HepG2 (cell line): ENCODE measurements around the gene ZCCHC3. TPM values are rescaled to one million over a fixed set of nuclear protein-coding genes. Genes with fewer than 3 reads are reported as not detected.

Source experiments
- CC2D1A ChIP-seq: sonication (generic); formaldehyde crosslinking; IDR thresholded peaks from 2 replicates; pipeline ENCODE4 v1.8.1; 2023; ENCODE audit warnings: mild to moderate bottlenecking, missing genetic modification reagents
- FOXA3 ChIP-seq: IDR thresholded peaks from 2 replicates; pipeline ENCODE4 v1.6.1; 2016; ENCODE audit warnings: missing genetic modification reagents, missing compliant biosample characterization
- FOXC1 ChIP-seq: sonication (generic); formaldehyde crosslinking; IDR thresholded peaks from 2 replicates; pipeline ENCODE4 v1.8.0; 2022; ENCODE audit warnings: mild to moderate bottlenecking, missing genetic modification reagents, borderline replicate concordance
- FOXK2 ChIP-seq: fragments of 450-650 bp; IDR thresholded peaks from 2 replicates; pipeline ENCODE4 v1.6.1; 2016
- HNF4G ChIP-seq, 2 experiments: sonication (generic) in 1 of 2; formaldehyde crosslinking in 1 of 2; IDR thresholded peaks; 2 replicates each; pipeline versions ENCODE4 v1.4.0 to v1.6.1; 2011 to 2020; ENCODE audit warnings: borderline replicate concordance in 2 of 2, low read depth in 2 of 2, mild to moderate bottlenecking in 2 of 2, low read length in 1 of 2, missing genetic modification reagents in 1 of 2, moderate library complexity in 1 of 2
- KDM6A ChIP-seq: IDR thresholded peaks from 2 replicates; pipeline ENCODE4 v1.6.1; 2016; ENCODE audit warnings: low read depth
- KMT2A ChIP-seq: sonication (generic); formaldehyde crosslinking; IDR thresholded peaks from 2 replicates; pipeline ENCODE4 v1.4.0; 2020; ENCODE audit warnings: missing genetic modification reagents
- MED1 ChIP-seq: sonication (generic); formaldehyde crosslinking; IDR thresholded peaks from 2 replicates; pipeline ENCODE4 v1.4.0; 2020; ENCODE audit warnings: missing genetic modification reagents
- MTA1 ChIP-seq: sonication (generic); formaldehyde crosslinking; IDR thresholded peaks from 2 replicates; pipeline ENCODE4 v1.4.0; 2020; ENCODE audit warnings: missing genetic modification reagents, mild to moderate bottlenecking, borderline replicate concordance
- MTF2 ChIP-seq: sonication (generic); formaldehyde crosslinking; IDR thresholded peaks from 2 replicates; pipeline ENCODE4 v1.5.0; 2020; ENCODE audit warnings: missing genetic modification reagents, borderline replicate concordance
- MXD4 ChIP-seq: IDR thresholded peaks from 2 replicates; pipeline ENCODE4 v1.6.1; 2016; ENCODE audit warnings: mild to moderate bottlenecking, missing biosample characterization, missing genetic modification reagents
- PAXIP1 ChIP-seq: sonication (generic); formaldehyde crosslinking; conservative IDR thresholded peaks from 2 replicates; pipeline ENCODE4 v1.4.0; 2020; ENCODE audit warnings: mild to moderate bottlenecking, missing genetic modification reagents, moderate library complexity
- PITX1 ChIP-seq: sonication (generic); formaldehyde crosslinking; IDR thresholded peaks from 2 replicates; pipeline ENCODE4 v1.5.1; 2020; ENCODE audit warnings: mild to moderate bottlenecking, missing genetic modification reagents
- SIN3A ChIP-seq: IDR thresholded peaks from 2 replicates; pipeline ENCODE4 v1.6.1; 2011; ENCODE audit warnings: low read depth, mild to moderate bottlenecking, control low read depth, low read length, borderline replicate concordance
- TCF12 ChIP-seq, 2 experiments: fragments of 450-650 bp in 1 of 2; sonication (generic) in 1 of 2; formaldehyde crosslinking in 1 of 2; IDR thresholded peaks; 2 replicates each; pipeline versions ENCODE4 v1.6.1 to v1.8.0; 2017 to 2022; ENCODE audit warnings: antibody characterized with exemption in 1 of 2, mild to moderate bottlenecking in 1 of 2, missing genetic modification reagents in 1 of 2, moderate library complexity in 1 of 2
- ZNF17 ChIP-seq: sonication (generic); formaldehyde crosslinking; IDR thresholded peaks from 2 replicates; pipeline ENCODE4 v1.5.0; 2020; ENCODE audit warnings: mild to moderate bottlenecking, missing genetic modification reagents
- ZNF30 ChIP-seq: sonication (generic); formaldehyde crosslinking; IDR thresholded peaks from 2 replicates; pipeline ENCODE4 v1.5.0; 2020; ENCODE audit warnings: mild to moderate bottlenecking, missing genetic modification reagents
- ZNF460 ChIP-seq: sonication (generic); formaldehyde crosslinking; IDR thresholded peaks from 2 replicates; pipeline ENCODE4 v1.5.1; 2020; ENCODE audit warnings: missing genetic modification reagents, mild to moderate bottlenecking, borderline replicate concordance
- ZNF749 ChIP-seq: sonication (generic); formaldehyde crosslinking; IDR thresholded peaks from 2 replicates; pipeline ENCODE4 v1.8.0; 2022; ENCODE audit warnings: mild to moderate bottlenecking, missing genetic modification reagents, moderate library complexity, borderline replicate concordance
- ZNF770 ChIP-seq: sonication (generic); formaldehyde crosslinking; IDR thresholded peaks from 2 replicates; pipeline ENCODE4 v1.5.0; 2020; ENCODE audit warnings: mild to moderate bottlenecking, missing genetic modification reagents
- ZNF83 ChIP-seq: sonication (generic); formaldehyde crosslinking; IDR thresholded peaks from 2 replicates; pipeline ENCODE4 v1.4.0; 2020; ENCODE audit warnings: missing genetic modification reagents, mild to moderate bottlenecking, borderline replicate concordance
- ZSCAN20 ChIP-seq: sonication (generic); formaldehyde crosslinking; IDR thresholded peaks from 2 replicates; pipeline ENCODE4 v1.4.0; 2020; ENCODE audit warnings: missing genetic modification reagents, mild to moderate bottlenecking, borderline replicate concordance
- ZSCAN29 ChIP-seq: sonication (generic); formaldehyde crosslinking; conservative IDR thresholded peaks from 2 replicates; pipeline ENCODE4 v1.4.0; 2020; ENCODE audit warnings: mild to moderate bottlenecking, missing genetic modification reagents
- polyA plus RNA-seq, 8 experiments: library from polyadenylated mRNA; depleted of rRNA in 3 of 8; stranded (reverse) in 7 of 8; unstranded in 1 of 8; fragments of >200 nt; fragmentation: Illumina TruSeq in 4 of 8; extraction: Trizol in 4 of 8; gene quantifications; 2 replicates each; pipeline versions ENCODE4 v1.2.1 to v1.2.3, GENCODE V29; 2011 to 2016; ENCODE audit warnings: low read depth in 4 of 8, missing spikeins in 1 of 8, mixed read lengths in 1 of 8; ENCODE audit not compliant: insufficient read depth in 1 of 8
- total RNA-seq, 5 experiments: library from RNA; depleted of rRNA; stranded (reverse); fragments of >200 nt; fragmentation: Illumina TruSeq; extraction: Trizol; gene quantifications; 2 replicates each; pipeline ENCODE4 v1.2.3, GENCODE V29; 2016; ENCODE audit warnings: low read depth in 1 of 5

The ZCCHC3 gene
- total and polyA plus RNA-seq, 2 of the 13 experiments (the other 11 are each of a cell fraction or from before 2014, with no cell fraction given) = 46.6 to 63.0 TPM

- TF ChIP-seq ZSCAN20 (CRISPR knock-in tag) = 0 out of 2 replicates have a peak, but pooled peaks have one; percentile 48
- TF ChIP-seq ZNF749 (CRISPR knock-in tag) = no peak
- TF ChIP-seq FOXC1 = peak; percentile 74
- 0 out of 2 replicates have a peak, but pooled peaks have one; percentile 46 for TF ChIP-seq CC2D1A (CRISPR knock-in tag)
- TF ChIP-seq ZSCAN29 (CRISPR knock-in tag) = 0 out of 2 replicates have a peak, but pooled peaks have one; percentile 62
- no peak for TF ChIP-seq MXD4 (CRISPR knock-in tag)
- peak; percentile 81 for TF ChIP-seq ZNF770 (CRISPR knock-in tag)
- TF ChIP-seq PITX1 (CRISPR knock-in tag) = peak; percentile 73
- TF ChIP-seq ZNF17 (CRISPR knock-in tag) = no peak
- peak; percentile 86 for TF ChIP-seq PAXIP1
- 0 out of 2 replicates have a peak, but pooled peaks have one; percentile 43 for TF ChIP-seq SIN3A
- TF ChIP-seq MTA1 (CRISPR knock-in tag) = peak; percentile 72; the same call in 1 of the 2 replicates
- TF ChIP-seq KMT2A = peak; percentile 10; the same call in 1 of the 2 replicates
- no peak for TF ChIP-seq HNF4G (IDR thresholded peaks at IDR 0.05; ENCODE audit: borderline replicate concordance, low read depth, low read length)
- TF ChIP-seq HNF4G (CRISPR knock-in tag; IDR thresholded peaks at IDR 0.05; ENCODE audit: borderline replicate concordance, low read depth) = peak; percentile 63; the same call in 1 of the 2 replicates
- TF ChIP-seq FOXK2 = 0 out of 2 replicates have a peak, but pooled peaks have one; percentile 11
- TF ChIP-seq FOXA3 (CRISPR knock-in tag) = peak; percentile 99
- TF ChIP-seq MTF2 = no peak
- peak; percentile 59; the same call in 1 of the 2 replicates for TF ChIP-seq ZNF30
- TF ChIP-seq MED1 (CRISPR knock-in tag) = peak; percentile 86
- 0 out of 2 replicates have a peak, but pooled peaks have one; percentile 40 for TF ChIP-seq ZNF83 (CRISPR knock-in tag)
- no peak for TF ChIP-seq ZNF460 (CRISPR knock-in tag)
- 0 out of 2 replicates have a peak, but pooled peaks have one; percentile 20 for TF ChIP-seq KDM6A (CRISPR knock-in tag)
- no peak for TF ChIP-seq TCF12 (IDR thresholded peaks at IDR 0.05)
- TF ChIP-seq TCF12 (CRISPR knock-in tag; IDR thresholded peaks at IDR 0.05) = no peak
These were observed 51.8 kb downstream of the ZCCHC3 start (continued) for GRCh38 chr20:348972-349841.
